ENCODE data around the gene WWP2.
A peak's percentile ranks its signal among the peaks of the same experiment; 100 is the strongest.

WWP2 gene

GRCh38 chr16:69909043-69909442, 146.9 kb downstream of the WWP2 start:
- TF ChIP-seq CTCF (conservative IDR thresholded peaks at IDR 0.05; ENCODE audit: low read depth, low read length): no peak
- DNase-seq (ENCODE audit: low read depth): no peak
- H3K4me3 ChIP-seq (ENCODE audit: low read length): no peak overlapping the region

- no peak for DNase-seq (ENCODE audit: low read depth)
- no peak overlapping the region for H3K4me3 ChIP-seq (ENCODE audit: low read length)
- TF ChIP-seq CTCF (conservative IDR thresholded peaks at IDR 0.05; ENCODE audit: low read depth, low read length): no peak
These were observed 147.6 kb downstream of the WWP2 start for GRCh38 chr16:69909760-69910159.

GRCh38 chr16:69910964-69911363, 148.8 kb downstream of the WWP2 start:
- no peak for DNase-seq (ENCODE audit: low read depth)
- H3K4me3 ChIP-seq (ENCODE audit: low read length): no peak overlapping the region
- TF ChIP-seq CTCF (conservative IDR thresholded peaks at IDR 0.05; ENCODE audit: low read depth, low read length): no peak

GRCh38 chr16:69916462-69916861, 154.3 kb downstream of the WWP2 start:
- TF ChIP-seq CTCF (conservative IDR thresholded peaks at IDR 0.05; ENCODE audit: low read depth, low read length): no peak

GRCh38 chr16:69917311-69917710, 155.2 kb downstream of the WWP2 start:
- peak overlapping the region; percentile 34 for H3K4me3 ChIP-seq (ENCODE audit: low read length)

More at GRCh38 chr16:69916462-69916861, 154.3 kb downstream of the WWP2 start:
- DNase-seq (ENCODE audit: low read depth): no peak
- no peak overlapping the region for H3K4me3 ChIP-seq (ENCODE audit: low read length)

GRCh38 chr16:69917739-69918138, 155.6 kb downstream of the WWP2 start:
- peak overlapping the region; percentile 34 for H3K4me3 ChIP-seq (ENCODE audit: low read length)
- DNase-seq (ENCODE audit: low read depth): peak; percentile 92
- no peak for TF ChIP-seq CTCF (conservative IDR thresholded peaks at IDR 0.05; ENCODE audit: low read depth, low read length)

More at GRCh38 chr16:69917311-69917710, 155.2 kb downstream of the WWP2 start:
- TF ChIP-seq CTCF (conservative IDR thresholded peaks at IDR 0.05; ENCODE audit: low read depth, low read length): no peak
- no peak for DNase-seq (ENCODE audit: low read depth)

- H3K4me3 ChIP-seq (ENCODE audit: low read length): peak overlapping the region; percentile 24
- no peak for TF ChIP-seq CTCF (conservative IDR thresholded peaks at IDR 0.05; ENCODE audit: low read depth, low read length)
- DNase-seq (ENCODE audit: low read depth): no peak
These were observed 156.1 kb downstream of the WWP2 start for GRCh38 chr16:69918241-69918640.

Data from retinal pigment epithelial cell (primary cell).